SK-N-SH (cell line): ENCODE results near the gene ZNF576.

Source experiments
- CHD2 ChIP-seq: fragments of 150-350 bp; IDR thresholded peaks from 2 replicates; pipeline ENCODE4 v1.6.1; 2018; ENCODE audit warnings: low read length; ENCODE audit not compliant: partially characterized antibody
- CTCF ChIP-seq: fragments of 200-600 bp; sonication (generic); IDR thresholded peaks from 2 replicates; pipeline ENCODE4 v1.6.1; 2017; ENCODE audit warnings: antibody characterized with exemption, mild to moderate bottlenecking, moderate library complexity
- EP300 ChIP-seq, 2 experiments: IDR thresholded peaks; 2 replicates each; pipeline versions ENCODE4 v1.4.0 to v1.6.1; 2012; ENCODE audit warnings: borderline replicate concordance in 1 of 2, low read depth in 1 of 2, low read length in 1 of 2
- EZH2phosphoT487 ChIP-seq: fragments of 200-600 bp; sonication (generic); IDR thresholded peaks from 2 replicates; pipeline ENCODE4 v1.6.1; 2017; ENCODE audit warnings: low read depth, mixed run types, mild to moderate bottlenecking, antibody characterized with exemption, moderate library complexity, borderline replicate concordance
- FOXM1 ChIP-seq: IDR thresholded peaks from 2 replicates; pipeline ENCODE4 v1.4.0; 2012; ENCODE audit warnings: low read depth, mild to moderate bottlenecking
- IRF3 ChIP-seq: fragments of 150-350 bp; IDR thresholded peaks from 2 replicates; pipeline ENCODE4 v1.6.1; 2016; ENCODE audit warnings: mild to moderate bottlenecking, low read depth, low read length
- MEF2A ChIP-seq: IDR thresholded peaks from 2 replicates; pipeline ENCODE4 v1.4.0; 2012; ENCODE audit warnings: low read depth, borderline replicate concordance
- MXI1 ChIP-seq: IDR thresholded peaks from 2 replicates; pipeline ENCODE4 v1.6.1; 2012; ENCODE audit warnings: mild to moderate bottlenecking, low read depth, low read length, improper control_type of control experiment
- RCOR1 ChIP-seq: fragments of 150-350 bp; IDR thresholded peaks from 2 replicates; pipeline ENCODE4 v1.6.1; 2017; ENCODE audit warnings: antibody characterized with exemption, low read length
- SIN3A ChIP-seq: IDR thresholded peaks from 2 replicates; pipeline ENCODE4 v1.6.1; 2012; ENCODE audit warnings: low read depth, mild to moderate bottlenecking, low read length, moderate library complexity, borderline replicate concordance
- SMC3 ChIP-seq: IDR thresholded peaks from 2 replicates; pipeline ENCODE4 v1.6.1; 2012; ENCODE audit warnings: low read depth, low read length, improper control_type of control experiment
- TEAD4 ChIP-seq: IDR thresholded peaks from 2 replicates; pipeline ENCODE4 v1.4.0; 2012; ENCODE audit warnings: mild to moderate bottlenecking, borderline replicate concordance; ENCODE audit not compliant: insufficient read depth
- TF ChIP-seq, protein P1 (sequence below): fragments of 150-350 bp; IDR thresholded peaks from 2 replicates; pipeline ENCODE4 v1.6.1; 2017; ENCODE audit warnings: antibody characterized with exemption, low read length, low read depth, borderline replicate concordance

- TF ChIP-seq, protein P1, sequence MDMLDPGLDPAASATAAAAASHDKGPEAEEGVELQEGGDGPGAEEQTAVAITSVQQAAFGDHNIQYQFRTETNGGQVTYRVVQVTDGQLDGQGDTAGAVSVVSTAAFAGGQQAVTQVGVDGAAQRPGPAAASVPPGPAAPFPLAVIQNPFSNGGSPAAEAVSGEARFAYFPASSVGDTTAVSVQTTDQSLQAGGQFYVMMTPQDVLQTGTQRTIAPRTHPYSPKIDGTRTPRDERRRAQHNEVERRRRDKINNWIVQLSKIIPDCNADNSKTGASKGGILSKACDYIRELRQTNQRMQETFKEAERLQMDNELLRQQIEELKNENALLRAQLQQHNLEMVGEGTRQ: no peak
- TF ChIP-seq CHD2 (no peak), CTCF (no peak), EP300 (IDR thresholded peaks at IDR 0.05; ENCODE audit: borderline replicate concordance in 1 of 2, low read depth in 1 of 2, low read length in 1 of 2) (no peak), RCOR1 (no peak), SIN3A (no peak), FOXM1 (no peak), MEF2A (no peak), MXI1 (no peak), IRF3 (no peak), TEAD4 (no peak), SMC3 (no peak), EZH2phosphoT487 (no peak)
Observed at GRCh38 chr19:43564800-43565199, 31.6 kb upstream of the ZNF576 start.
